Kasumi-1 (cell line): ENCODE data around the gene CSNK1G1.
"Not testable (repeated sequence)": the region's sequence is repeated elsewhere in the genome, so short reads cannot be mapped to it uniquely, and the experiment has no call there.

Source experiments
- DNase-seq, 2 experiments: peaks; one replicate each; lab custom pipeline; 2025; lab: John Stamatoyannopoulos, UW

CSNK1G1 gene

DNA sequence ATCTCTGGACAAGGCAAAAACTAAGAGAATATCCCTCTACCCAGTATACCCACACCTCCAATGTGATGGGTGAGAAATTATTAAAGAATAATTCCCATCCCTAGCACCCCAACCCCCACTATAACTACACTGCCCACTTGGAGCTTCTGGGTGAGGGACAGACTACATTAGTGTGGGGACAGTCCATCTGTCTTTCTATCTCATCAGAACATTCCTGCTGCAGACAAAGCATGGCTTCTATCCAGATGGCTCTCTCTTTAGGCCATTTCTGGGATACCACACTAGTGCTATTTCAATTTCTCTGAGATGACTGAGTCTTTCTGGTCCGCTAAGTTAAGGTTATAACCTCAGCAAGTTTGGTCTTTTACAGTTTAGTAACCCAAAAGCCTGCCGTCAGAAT lies 6.6 kb downstream of the CSNK1G1 start:
- no peak for DNase-seq

DNA sequence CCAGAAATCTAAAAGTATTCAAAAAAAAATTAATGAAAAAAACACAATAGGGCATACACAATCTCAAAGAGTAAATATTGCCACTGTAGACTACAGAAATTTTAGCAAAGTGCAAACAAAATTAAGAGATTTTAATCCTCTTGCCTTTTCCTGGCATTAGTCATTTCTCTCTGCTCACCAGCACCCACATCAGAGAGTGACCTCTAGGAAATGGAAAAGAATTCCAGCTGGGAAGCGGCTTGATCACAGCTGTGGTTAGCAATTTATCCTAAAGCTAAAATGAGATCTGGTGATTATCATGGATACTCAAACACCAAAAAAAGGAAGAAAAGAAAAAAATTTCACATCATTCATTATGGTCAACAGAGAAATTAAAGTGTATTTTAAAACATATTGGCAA lies 7.5 kb downstream of the CSNK1G1 start:
- no peak for DNase-seq

DNA sequence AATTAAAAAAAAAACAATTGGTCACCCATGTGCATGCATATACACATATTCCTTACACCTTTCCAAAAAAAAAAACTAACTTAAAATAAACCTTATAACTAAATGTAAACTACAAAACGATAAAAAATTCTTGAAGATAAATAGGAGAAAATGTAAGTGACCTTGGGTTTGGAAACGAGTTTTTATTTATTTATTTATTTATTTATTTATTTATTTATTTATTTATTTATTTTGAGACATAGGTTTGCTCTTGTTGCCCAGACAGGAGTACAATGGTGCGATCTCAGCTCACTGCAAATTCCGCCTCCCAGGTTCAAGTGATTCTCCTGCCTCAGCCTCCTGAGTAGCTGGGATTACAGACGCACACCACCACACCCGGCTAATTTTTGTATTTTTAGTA lies 9.7 kb downstream of the CSNK1G1 start:
- DNase-seq: not testable (repeated sequence)

DNA sequence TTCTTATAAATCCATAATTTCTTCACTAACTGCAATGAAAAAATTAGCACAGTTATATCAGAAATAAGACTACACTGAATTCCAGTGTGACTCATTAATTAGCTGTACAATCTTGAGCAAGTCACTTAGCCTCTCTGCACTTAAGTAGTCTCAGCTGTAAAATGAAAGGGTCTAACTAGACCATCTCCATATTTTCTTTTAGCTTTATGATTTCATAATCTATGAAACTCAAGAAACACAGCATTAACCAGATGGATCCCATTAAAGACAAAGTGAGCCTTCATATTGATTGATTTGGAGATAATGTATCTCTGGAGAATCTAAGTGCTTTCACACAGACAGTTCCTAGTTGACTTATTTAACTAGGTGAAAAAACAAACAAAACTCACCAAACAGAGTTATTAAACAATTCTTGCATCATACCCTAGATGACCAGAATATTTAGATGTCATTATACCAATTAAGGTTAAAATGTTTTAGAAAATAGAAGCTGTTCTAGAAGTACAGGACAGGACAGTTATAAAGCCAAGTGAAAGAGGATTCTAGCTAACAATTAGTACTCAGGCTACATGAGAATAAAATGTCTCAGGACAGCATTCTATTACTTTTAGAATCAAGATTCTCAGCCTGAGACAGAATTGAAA lies 11.2 kb downstream of the CSNK1G1 start:
- DNase-seq: no peak

DNA sequence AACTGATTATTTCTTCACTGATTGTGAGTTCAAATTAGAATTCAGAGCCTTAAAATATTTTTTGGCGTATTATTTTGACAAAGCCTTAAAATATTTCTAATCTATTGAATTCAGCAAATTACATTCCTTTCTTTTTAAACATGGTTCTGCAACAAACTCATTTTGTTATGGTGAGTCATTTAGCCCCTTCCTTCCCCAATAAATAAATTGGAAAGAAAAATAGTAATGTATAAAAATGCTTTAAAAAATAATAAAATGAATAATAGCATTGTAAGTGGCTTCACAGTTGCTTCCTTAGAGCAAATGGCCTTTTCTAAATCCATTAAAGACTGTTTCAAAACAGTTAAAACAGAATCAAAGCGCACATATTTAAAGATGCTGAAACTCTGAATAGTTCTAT lies 12.1 kb downstream of the CSNK1G1 start:
- no peak for DNase-seq

DNA sequence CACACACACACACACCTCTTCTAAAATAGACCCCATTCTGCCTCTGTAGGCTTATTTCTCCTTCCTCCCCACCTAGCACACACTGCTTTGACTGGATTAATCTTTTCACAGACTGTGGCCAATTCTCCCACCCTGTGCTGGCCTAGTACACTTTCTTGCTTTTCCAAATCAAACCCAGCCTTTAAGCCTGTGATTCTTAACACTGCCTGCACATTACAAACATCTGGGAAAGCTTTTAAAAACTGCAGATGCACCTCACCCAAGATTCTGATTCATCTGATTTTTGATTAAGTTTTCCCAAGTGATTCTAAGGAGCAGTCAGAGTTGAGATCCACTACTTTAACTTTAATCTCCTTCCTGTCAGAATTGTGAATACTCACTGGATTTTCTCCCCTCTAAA lies 12.8 kb downstream of the CSNK1G1 start:
- DNase-seq: no peak

DNA sequence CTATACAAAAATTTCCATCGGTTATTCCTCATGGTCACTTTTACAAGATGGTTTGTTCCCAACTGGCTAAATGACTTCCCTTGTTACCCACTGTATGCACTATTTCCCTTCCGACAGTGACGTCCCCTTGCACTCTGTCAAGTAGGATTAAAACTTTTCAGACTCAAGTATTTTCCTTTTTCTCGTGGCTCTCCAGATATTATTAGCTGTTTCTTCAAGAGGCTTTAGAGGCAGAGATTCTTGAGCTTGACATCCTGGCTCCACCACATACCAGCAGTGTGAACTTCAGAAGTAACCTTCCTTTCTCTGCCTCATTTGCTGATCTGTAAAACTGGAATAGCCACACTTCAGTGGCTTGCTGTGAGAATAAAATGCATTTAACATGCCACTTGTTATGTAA lies 14.0 kb downstream of the CSNK1G1 start:
- DNase-seq: no peak

DNA sequence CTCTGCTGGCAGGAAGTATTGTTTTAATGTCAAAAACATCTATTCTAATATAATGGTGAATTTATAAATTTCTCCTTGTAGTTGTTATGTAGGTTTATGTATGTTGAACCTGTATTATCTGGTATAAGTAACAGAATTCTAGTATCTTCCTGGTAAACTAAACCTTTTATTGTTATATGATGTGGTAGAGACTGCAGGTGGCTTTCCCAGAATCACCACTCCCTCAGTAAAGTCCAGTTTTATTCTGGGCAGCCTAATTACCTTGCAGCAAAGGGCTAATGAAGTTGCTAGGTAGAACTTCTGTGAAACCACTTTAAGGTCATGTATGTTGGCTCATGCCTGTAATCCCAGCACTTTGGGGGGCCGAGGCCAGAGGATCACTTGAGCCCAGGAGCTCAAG lies 15.6 kb downstream of the CSNK1G1 start:
- DNase-seq: no peak

DNA sequence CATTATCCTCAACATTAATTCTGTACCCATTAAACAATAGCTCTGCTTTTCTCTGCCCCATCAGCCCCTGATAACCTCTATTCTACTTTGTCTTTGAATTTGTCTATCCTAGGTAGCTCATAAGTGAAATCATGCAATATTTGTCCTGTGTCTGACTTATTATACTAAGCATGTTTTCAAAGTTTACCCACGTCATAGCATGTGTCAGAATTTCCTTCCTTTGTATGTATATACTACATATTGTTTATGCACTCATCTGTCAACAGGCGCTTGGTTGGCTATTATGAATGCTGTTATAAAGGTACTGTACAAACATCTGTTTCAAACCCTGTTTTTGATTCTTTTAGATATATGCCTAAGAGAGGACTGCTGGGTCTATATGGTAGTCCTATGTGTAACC lies 18.2 kb downstream of the CSNK1G1 start:
- DNase-seq: no peak

DNA sequence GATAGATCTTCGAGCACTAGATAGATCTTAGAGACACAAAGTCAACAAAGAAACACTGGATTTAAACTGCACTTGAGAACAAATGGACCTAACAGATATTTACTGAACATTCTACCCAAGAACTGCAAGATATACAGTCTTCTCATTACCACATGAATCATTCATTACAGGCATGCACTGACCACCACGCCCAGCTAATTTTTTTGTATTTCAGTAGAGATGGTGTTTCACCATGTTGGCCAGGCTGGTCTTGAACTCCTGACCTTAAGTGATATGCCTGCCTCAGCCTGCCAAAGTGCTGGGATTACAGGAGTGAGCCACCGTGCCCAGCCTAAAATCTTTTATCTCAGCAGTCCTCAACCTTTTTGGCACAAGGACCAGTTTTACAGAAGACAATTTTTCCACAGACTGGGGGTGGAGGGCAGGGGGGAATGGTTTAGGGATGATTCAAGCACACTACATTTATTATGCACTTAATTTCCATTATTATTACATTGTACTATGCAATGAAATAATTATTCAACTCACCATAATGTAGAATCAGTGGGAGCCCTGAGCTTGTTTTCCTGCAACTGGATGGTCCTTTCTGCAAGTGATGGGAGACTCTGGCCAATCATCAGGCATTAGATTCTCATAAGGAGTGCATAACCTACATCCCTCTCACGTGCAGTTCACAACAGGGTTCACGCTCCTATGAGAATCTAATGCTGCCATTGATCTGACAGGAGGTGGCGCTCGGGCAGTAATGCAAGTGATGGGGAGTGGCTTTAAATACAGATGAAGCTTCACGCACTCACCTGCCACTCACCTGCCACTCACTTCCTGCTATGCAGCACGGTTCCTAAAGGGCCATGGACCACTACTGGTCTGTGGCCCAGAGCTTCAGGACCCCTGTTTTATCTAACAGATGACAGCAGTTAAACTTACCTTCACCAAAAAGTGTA lies 21.7 kb downstream of the CSNK1G1 start:
- no peak for DNase-seq

DNA sequence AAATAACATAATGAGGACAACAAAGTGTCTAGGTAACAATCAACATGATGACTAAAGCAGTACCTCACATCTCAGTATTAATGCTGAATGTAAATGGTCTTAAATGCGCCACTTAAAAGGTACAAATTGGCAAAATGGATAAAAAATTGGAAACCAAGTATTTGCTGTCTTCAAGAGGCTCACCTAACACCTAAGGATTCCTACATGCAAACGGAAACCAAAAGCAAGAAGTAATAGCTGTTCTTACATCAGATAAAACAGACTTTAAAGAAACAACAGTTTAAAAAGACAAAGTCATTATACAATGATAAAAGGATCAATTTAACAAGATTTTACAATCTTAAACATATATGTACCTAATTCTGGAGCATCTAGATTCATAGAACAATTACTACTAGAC lies 22.5 kb downstream of the CSNK1G1 start:
- no peak for DNase-seq

DNA sequence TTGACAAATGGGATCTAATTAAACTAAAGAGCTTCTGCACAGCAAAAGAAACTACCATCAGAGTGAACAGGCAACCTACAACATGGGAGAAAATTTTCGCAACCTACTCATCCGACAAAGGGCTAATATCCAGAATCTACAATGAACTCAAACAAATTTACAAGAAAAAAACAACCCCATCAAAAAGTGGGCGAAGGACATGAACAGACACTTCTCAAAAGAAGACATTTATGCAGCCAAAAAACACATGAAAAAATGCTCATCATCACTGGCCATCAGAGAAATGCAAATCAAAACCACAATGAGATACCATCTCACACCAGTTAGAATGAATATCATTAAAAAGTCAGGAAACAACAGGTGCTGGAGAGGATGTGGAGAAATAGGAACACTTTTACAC lies 24.3 kb downstream of the CSNK1G1 start:
- DNase-seq: not testable (repeated sequence)

DNA sequence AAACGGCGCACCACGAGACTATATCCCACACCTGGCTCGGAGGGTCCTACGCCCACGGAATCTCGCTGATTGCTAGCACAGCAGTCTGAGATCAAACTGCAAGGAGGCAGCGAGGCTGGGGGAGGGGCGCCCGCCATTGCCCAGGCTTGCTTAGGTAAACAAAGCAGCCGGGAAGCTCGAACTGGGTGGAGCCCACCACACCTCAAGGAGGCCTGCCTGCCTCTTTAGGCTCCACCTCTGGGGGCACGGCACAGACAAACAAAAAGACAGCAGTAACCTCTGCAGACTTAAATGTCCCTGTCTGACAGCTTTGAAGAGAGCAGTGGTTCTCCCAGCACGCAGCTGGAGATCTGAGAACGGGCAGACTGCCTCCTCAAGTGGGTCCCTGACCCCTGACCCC lies 29.0 kb downstream of the CSNK1G1 start:
- DNase-seq: not testable (repeated sequence)

DNA sequence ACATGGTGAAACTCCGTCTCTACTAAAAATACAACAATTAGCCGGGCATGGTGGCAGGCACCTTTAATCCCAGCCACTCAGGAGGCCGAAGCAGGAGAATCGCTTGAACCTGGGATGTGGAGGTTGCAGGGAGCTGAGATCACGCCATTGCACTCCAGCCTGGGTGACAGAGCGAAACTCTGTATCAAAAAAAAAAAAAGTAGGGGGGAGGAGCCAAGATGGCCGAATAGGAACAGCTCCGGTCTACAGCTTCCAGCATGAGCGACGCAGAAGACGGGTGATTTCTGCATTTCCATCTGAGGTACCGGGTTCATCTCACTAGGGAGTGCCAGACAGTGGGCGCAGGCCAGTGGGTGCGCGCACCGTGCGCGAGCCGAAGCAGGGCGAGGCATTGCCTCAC lies 29.5 kb downstream of the CSNK1G1 start:
- not testable (repeated sequence) for DNase-seq

DNA sequence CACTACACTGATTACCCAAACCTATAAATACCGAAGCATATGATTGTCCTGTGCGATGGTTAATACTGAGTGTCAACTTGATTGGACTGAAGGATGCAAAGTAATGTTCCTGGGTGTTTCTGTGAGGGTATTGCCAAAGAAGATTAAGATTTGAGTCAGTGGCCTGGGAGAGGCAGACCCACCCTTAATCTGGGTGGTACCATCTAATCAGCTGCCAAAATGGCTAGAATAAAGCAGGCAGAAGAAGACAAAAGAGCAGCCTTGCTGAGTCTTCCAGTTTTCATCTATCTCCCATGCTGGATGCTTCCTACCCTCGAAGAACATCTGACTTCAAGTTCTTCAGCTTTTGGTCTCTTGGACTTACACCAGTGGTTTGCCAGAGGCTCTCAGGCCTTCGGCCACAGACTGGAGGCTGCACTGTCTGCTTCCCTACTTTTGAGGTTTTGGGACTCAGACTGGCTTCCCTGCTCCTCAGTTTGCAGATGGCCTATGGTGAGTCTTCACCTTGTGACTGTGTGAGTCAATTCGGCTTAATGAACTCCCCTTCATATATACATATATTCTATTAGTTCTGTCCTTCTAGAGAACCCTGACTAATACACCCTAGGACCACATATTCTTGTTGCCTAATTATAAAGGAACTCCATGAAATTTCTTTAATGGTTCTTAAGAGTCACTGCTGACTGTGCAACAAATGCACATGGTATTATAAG lies 31.7 kb downstream of the CSNK1G1 start:
- DNase-seq: no peak

DNA sequence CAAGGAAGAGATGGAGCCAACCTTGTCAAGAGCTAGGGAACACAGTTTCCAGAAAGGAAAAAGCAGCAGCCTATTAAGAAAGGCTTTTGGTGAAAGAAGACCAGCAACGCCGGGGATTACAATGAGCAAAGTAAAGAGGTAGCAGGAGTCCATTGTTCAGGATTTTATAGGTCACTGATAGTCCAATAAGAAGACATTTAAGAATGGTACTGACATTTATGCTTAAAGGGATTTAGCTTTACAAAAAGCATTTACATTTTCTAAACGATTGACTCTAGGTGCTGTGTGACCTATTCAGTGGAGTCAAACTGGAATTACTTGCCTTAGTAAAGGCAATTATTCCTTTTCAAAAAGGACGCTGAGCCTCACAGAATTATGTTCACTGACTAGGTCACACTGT lies 40.8 kb downstream of the CSNK1G1 start:
- DNase-seq: no peak

DNA sequence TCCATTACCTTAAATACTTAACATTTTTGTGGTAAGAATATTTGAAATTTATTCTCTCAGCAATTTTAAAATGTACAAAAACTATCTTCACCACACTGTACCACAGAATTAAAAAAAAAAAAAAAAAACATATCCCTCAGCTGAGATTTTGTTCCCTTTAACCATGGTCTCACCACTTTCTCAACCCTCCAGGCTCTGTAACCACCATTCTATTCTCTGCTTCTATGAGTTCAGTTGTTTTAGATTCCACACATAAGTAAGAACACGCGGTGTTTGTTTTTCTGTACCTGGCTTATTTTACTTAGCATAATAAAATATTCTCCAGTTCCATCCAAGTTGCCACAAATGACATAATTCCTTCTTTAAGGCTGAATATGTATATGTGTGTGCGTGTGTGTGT lies 41.5 kb downstream of the CSNK1G1 start:
- DNase-seq: no peak

DNA sequence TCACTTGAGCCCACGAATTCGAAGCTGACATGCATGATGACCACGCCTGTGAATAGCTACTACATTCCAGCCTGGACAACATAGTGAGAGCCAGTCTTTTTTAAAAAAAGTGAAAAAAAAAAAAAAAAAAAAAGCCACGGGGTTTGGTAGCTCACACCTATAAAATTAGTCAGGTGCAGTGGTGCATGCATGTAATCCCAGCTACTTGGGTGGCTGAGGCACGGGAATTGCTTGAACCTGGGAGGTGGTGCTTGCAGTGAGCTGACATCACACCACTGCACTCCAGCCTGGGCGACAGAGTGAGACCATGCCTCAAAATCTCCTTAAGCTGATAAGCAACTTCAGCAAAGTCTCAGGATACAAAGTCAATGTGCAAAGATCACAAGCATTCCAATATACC lies 44.4 kb downstream of the CSNK1G1 start:
- DNase-seq: no peak

DNA sequence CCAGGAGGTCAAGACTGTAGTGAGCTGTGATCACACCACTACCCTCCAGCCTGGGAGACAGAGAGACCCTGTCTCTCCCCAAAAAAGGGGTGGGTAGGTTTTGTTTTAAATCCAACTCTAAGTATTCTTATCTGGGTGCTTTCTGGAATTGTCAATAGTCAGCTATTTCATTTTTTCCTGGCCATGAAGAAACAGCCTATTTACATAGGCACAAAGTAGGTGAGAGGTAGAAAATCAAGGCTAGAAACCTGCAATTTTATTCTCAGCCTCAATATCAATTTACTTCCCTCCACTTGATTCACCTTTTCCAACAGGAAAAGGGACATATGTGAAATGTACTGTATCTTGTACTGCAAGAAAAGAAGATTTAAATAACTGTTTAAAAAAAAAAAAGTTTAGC lies 45.9 kb downstream of the CSNK1G1 start:
- DNase-seq: no peak

DNA sequence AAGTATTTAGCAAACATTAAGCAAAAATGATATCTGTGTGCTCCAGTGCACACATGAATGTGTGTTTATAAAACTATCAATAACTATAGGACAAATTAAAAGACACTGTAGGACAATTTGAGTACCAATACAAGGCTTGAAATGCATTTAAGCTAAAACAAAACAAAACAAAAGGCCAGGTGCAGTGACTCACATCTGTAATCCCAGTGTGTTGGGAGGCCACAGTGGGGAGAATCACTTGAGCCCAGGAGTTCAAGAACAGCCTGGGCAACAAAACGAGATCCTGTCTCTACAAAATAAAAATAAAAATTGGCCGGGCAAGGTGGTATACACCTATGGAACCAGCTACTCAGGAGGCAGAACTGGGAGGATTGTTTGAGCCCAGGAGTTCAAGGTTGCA lies 50.7 kb downstream of the CSNK1G1 start:
- no peak for DNase-seq

DNA sequence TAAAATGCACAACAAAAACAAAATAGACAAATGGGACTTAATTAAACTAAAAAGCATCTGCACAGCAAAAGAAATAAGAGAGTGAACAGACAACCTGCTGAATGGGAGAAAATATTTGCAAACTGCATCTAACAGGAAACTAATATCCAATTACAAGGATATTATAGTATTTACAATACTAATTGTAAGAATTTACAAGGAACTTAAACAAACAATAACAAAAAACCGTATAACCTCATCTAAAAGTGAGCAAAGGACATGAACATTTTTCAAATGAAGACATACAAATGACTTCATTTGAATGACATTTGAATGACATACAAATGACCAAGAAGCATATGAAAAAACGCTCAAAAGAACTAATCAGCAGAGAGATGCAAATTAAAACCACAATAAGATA lies 66.4 kb downstream of the CSNK1G1 start:
- DNase-seq: no peak

DNA sequence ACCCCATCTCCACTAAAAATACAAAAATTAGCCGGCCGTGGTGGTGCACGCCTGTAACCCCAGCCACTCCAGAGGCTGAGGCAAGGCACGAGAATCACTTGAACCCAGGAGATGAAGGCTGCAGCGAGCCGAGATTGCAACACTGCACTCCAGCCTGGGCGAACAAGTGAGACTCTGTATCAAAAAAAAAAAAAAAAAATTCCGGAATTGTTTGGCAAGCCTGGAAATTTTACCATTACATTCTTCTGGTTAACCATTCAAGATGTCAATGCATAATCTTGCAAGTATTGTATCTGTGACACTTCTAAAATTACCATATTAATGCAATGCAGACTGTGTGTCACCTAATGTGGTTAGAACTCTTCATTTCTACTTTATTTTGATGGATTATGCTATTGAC lies 67.0 kb downstream of the CSNK1G1 start:
- DNase-seq: no peak

DNA sequence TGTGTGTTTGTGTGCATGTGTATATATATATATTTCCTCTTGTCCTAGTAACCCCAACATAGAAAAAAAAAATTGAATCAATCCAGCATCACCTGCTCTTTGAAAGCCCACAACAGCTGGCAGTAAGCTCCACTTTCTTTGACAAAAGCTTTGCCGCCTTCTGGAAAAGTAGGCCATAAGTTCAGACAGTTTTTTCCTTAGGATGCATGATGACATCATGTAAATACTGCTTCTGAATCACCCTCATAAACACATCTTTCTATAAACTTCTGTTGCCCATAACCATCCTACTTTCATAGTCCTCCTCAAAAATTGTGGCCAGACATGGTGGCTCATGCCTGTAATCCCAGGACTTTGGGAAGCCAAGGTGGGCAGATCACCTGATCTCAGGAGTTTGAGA lies 67.4 kb downstream of the CSNK1G1 start:
- DNase-seq: no peak
